Right lobe of liver (tissue), 6 donors: ENCODE results near the gene PSMA7. TPM values are rescaled to one million over a fixed set of nuclear protein-coding genes. Genes with fewer than 3 reads are reported as not detected.

Experiments used
- ATAC-seq, 4 donors: fragments of 200-7000 bp; cut with Tn5 transposase; one replicate each; pipeline ENCODE4 v1.9.1; 2020; ENCODE audit warnings: mild to moderate bottlenecking in 4 of 4, moderate library complexity in 4 of 4
- DNase-seq, 3 donors: peaks; one replicate each; pipeline ENCODE4 v3.0.0-alpha.2; 2020
- H3K27ac ChIP-seq, 3 donors: fragments of 200-600 bp; one replicate each; pipeline ENCODE4 v1.8.0; 2022
- H3K27me3 ChIP-seq, 2 donors: fragments of 200-600 bp; one replicate each; pipeline ENCODE4 v1.8.0; 2022
- H3K36me3 ChIP-seq, 4 donors: fragments of 200-600 bp; sonication (generic) in 1 of 4; one replicate each; pipeline versions ENCODE4 v1.5.1 to v1.8.0; 2017 to 2022; ENCODE audit warnings: control low read depth in 1 of 4
- H3K4me1 ChIP-seq, 4 donors: fragments of 200-600 bp; sonication (generic) in 1 of 4; one replicate each; pipeline versions ENCODE4 v1.5.1 to v1.8.0; 2017 to 2022; ENCODE audit warnings: control low read depth in 1 of 4
- H3K4me3 ChIP-seq, 3 donors: fragments of 200-600 bp; one replicate each; pipeline ENCODE4 v1.8.0; 2022
- H3K9me3 ChIP-seq, 4 donors: fragments of 200-600 bp; sonication (generic) in 1 of 4; one replicate each; pipeline versions ENCODE4 v1.5.1 to v1.8.0; 2017 to 2022; ENCODE audit warnings: control low read depth in 1 of 4
- CTCF ChIP-seq, 4 donors: fragments of 200-600 bp in 3 of 4; fragments of 450-650 bp in 1 of 4; IDR thresholded peaks; one replicate each; pipeline versions ENCODE4 v1.5.1 to v1.8.0; 2016 to 2022; ENCODE audit warnings: antibody characterized with exemption in 4 of 4, mild to moderate bottlenecking in 2 of 4
- POLR2A ChIP-seq: fragments of 450-650 bp; IDR thresholded peaks from one replicate; pipeline ENCODE4 v1.6.1; 2017; ENCODE audit warnings: antibody characterized with exemption, mild to moderate bottlenecking
- WGBS: methylation state at CpG from one replicate; pipeline ENCODE4 v1.1.6; 2018; ENCODE audit warnings: low coverage, low lambda C conversion rate; ENCODE audit not compliant: insufficient coverage; ENCODE audit errors: missing lambda C conversion rate; 5-methylcytosine and 5-hydroxymethylcytosine counted together
- intact Hi-C, 2 donors: fragments of 100-400 bp; cut with DNase I; formaldehyde crosslinking; loops; one replicate each; pipeline versions ENCODE4 v1.11.2 to v1.14.1; 2022
- total RNA-seq, 6 experiments: library from RNA; depleted of rRNA in 2 of 6; stranded (reverse); fragments of >200 nt in 2 of 6; fragmentation: NEBNext Ultra II Directional in 3 of 6; extraction: Animal tissue kit (Norgen Biotek cat#: 25700) in 3 of 6; gene quantifications; one replicate each; pipeline versions ENCODE4 v1.1.0 to v1.2.4, GENCODE V29; 2016 to 2023
- donor health status: DM: no; HTN: yes; CAD: no.
- donor health status: DM: no; HTN: no; CAD: no.
- donor health status: DM: no; HTN: no; CAD: no.
- donor health status: DM: no; HTN: yes; CAD: no.
- donor health status: DM: no; HTN: yes; CAD: no.

PSMA7 gene
- total RNA-seq, 6 experiments from 2014 or later = 108 to 268 (median 116) TPM

GRCh38 chr20:62103508-62104233, 39.5 kb downstream of the PSMA7 start:
- TF ChIP-seq POLR2A = no peak
- no peak for TF ChIP-seq CTCF (IDR thresholded peaks at IDR 0.05)
- H3K27ac ChIP-seq = no peak overlapping the region
- DNase-seq (no peak), ATAC-seq (no peak)
- peaks cover 0 to 6% (median 0%) of the 10 kb centered on the region in 4 donors for H3K9me3 ChIP-seq
- no peaks in the 10 kb centered on the region for H3K36me3 ChIP-seq
- no peak overlapping the region for H3K4me3 ChIP-seq
- no peaks in the 10 kb centered on the region for H3K27me3 ChIP-seq
- 74% methylated on average over 10 of the region's 21 CpGs for WGBS
- intact Hi-C loops = no loop called here
- H3K4me1 ChIP-seq = no peaks in the 10 kb centered on the region

DNA sequence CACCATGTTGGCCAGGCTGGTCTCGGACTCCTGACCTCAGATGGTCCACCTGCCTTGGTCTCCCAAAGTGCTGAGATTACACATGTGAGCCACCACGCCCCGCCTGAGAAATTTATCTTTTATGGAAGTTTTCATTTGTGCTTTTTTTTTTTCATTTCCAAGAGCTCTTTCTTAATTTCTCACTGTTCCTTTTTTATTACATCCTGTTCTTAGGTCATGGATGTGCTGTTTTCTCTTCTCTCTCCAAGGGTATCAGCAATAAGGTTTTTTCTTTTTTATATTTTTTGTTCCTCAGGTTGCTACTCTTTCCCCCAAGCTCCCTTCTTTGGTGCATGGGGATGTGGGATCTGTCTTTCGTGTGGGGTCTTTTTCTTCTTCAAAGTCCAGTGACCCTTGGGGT, 42.1 kb downstream of the PSMA7 start:
- ATAC-seq = no peak
- Histone ChIP-seq H3K4me1 (no peaks in the 10 kb centered on the region), H3K27me3 (no peaks in the 10 kb centered on the region), H3K27ac (no peak overlapping the region), H3K36me3 (no peaks in the 10 kb centered on the region), H3K4me3 (no peak overlapping the region), H3K9me3 (peaks cover 0 to 3% (median 0%) of the 10 kb centered on the region in 4 donors)
- 63% methylated on average over 3 of the region's 4 CpGs for WGBS
- DNase-seq = no peak
- intact Hi-C loops = no loop called here
- TF ChIP-seq POLR2A (no peak), CTCF (IDR thresholded peaks at IDR 0.05) (no peak)

DNA sequence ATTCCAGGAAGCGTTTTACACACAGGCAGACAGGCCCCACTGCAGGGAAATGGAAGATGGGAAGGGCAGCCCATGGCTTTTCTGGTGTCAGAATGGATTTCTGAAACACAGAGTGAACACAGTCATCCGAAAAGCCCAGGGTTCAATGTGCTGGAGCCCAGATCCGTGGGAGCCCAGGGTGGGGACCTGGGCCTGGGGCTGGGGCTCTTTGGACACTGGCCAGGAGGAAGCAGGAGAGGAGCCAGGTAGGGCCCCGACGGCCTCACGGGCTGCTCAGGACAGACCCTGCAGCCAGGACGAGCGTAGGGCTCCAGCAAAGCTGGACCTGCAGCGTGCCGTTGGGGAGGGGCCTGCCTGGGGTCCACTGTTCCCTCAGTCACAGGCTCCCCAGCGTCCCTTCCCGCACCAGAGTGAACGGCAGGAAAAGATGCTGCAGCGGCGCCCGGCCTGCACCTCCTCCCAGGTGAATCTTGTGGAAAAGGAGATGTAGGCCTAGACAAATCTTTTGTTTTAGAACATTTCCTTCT, 45.2 kb downstream of the PSMA7 start:
- H3K36me3 ChIP-seq = no peaks in the 10 kb centered on the region
- WGBS = 51% methylated on average over 3 of the region's 16 CpGs
- peaks cover 0 to 3% (median 0%) of the 10 kb centered on the region in 4 donors for H3K9me3 ChIP-seq
- H3K4me1 ChIP-seq = no peaks in the 10 kb centered on the region
- no peak overlapping the region for H3K4me3 ChIP-seq
- ATAC-seq (no peak), DNase-seq (no peak)
- intact Hi-C loops = no loop called here
- H3K27ac ChIP-seq = no peak overlapping the region
- H3K27me3 ChIP-seq = no peaks in the 10 kb centered on the region
- no peak for TF ChIP-seq POLR2A
- no peak for TF ChIP-seq CTCF (IDR thresholded peaks at IDR 0.05)

- TF ChIP-seq POLR2A = no peak
- no peak for TF ChIP-seq CTCF (IDR thresholded peaks at IDR 0.05)
- Histone ChIP-seq H3K27me3 (no peaks in the 10 kb centered on the region), H3K4me1 (no peaks in the 10 kb centered on the region), H3K9me3 (peaks cover 0 to 3% (median 0%) of the 10 kb centered on the region in 4 donors), H3K36me3 (no peaks in the 10 kb centered on the region), H3K4me3 (no peak overlapping the region), H3K27ac (no peak overlapping the region)
- no peak for ATAC-seq
- intact Hi-C loops = no loop called here
- no peak for DNase-seq
- WGBS = 88% methylated on average over 4 of the region's 30 CpGs
These were observed 46.5 kb downstream of the PSMA7 start for GRCh38 chr20:62096421-62097380.
